Astrocyte (in vitro differentiated cells and primary cell): Measurements from ENCODE around the gene PRKCB.

Source experiments
- CTCF ChIP-seq: IDR thresholded peaks from 2 replicates; pipeline ENCODE4 v1.5.1; 2011; ENCODE audit warnings: low read depth, mild to moderate bottlenecking, inconsistent platforms, low read length, moderate library complexity; ENCODE audit not compliant: insufficient read depth
- EZH2 ChIP-seq: IDR thresholded peaks from 2 replicates; pipeline ENCODE4 v1.6.1; 2012; ENCODE audit warnings: mild to moderate bottlenecking, low read length, inconsistent platforms; ENCODE audit not compliant: insufficient read depth

GRCh38 chr16:23965137-23965733, 129.5 kb downstream of the PRKCB start:
- TF ChIP-seq CTCF (no peak), EZH2 (no peak)
